B cell (primary cell): ENCODE measurements around the gene NABP1. TPM values are rescaled to one million over a fixed set of nuclear protein-coding genes. Genes with fewer than 3 reads are reported as not detected.
A peak's percentile ranks its signal among the peaks of the same experiment; 100 is the strongest.

ENCODE experiments used
- ATAC-seq: fragments of 200-7000 bp; cut with Tn5 transposase; one replicate; pipeline ENCODE4 v1.10.0; 2021; ENCODE audit warnings: low read depth, mild to moderate bottlenecking, moderate number of reproducible peaks, moderate library complexity
- CTCF ChIA-PET: fragments of 350-600 bp; sonication (Branson Sonifier 250); formaldehyde crosslinking; loops from one replicate; lab custom pipeline; 2021; ENCODE audit warnings: antibody characterized with exemption, inconsistent platforms; lab: Charles Lee
- POLR2A ChIA-PET: fragments of 350-600 bp; sonication (Branson Sonifier 250); formaldehyde crosslinking; loops from one replicate; lab custom pipeline; 2021; ENCODE audit warnings: antibody characterized with exemption; lab: Charles Lee
- DNase-seq: peaks from one replicate; pipeline ENCODE4 v3.0.0; 2013
- H2AFZ ChIP-seq: 2 replicates; pipeline ENCODE4 v1.6.1; 2012; ENCODE audit warnings: mild to moderate bottlenecking, low read depth, low read length; ENCODE audit not compliant: insufficient read depth, poor library complexity, severe bottlenecking
- H3K27ac ChIP-seq, 2 donors: 1 replicate in 1 of 2; 2 replicates in 1 of 2; pipeline ENCODE4 v1.5.1; 2012 to 2013; ENCODE audit warnings: low read length in 2 of 2, mild to moderate bottlenecking in 2 of 2, moderate library complexity in 1 of 2
- H3K27me3 ChIP-seq, 4 experiments: fragments of 200-600 bp in 1 of 4; sonication (generic) in 1 of 4; replicated peaks in 1 of 4; 1 replicate in 2 of 4; 2 replicates in 2 of 4; pipeline versions ENCODE4 v1.6.1 to v1.7.0; 2013 to 2016; ENCODE audit warnings: low read length in 3 of 4, mild to moderate bottlenecking in 2 of 4, mixed read lengths in 1 of 4, moderate library complexity in 1 of 4; ENCODE audit not compliant: insufficient read depth in 4 of 4, control insufficient read depth in 3 of 4; ENCODE audit errors: control extremely low read depth in 1 of 4
- H3K36me3 ChIP-seq, 2 experiments: replicated peaks in 1 of 2; 1 replicate in 1 of 2; 2 replicates in 1 of 2; pipeline versions ENCODE4 v1.6.1 to v1.7.1; 2013; ENCODE audit warnings: low read length in 1 of 2; ENCODE audit not compliant: insufficient read depth in 2 of 2, control insufficient read depth in 1 of 2; ENCODE audit errors: control extremely low read depth in 1 of 2, extremely low read depth in 1 of 2
- H3K4me1 ChIP-seq, 2 donors: fragments of 200-600 bp in 1 of 2; sonication (generic) in 1 of 2; 1 replicate in 1 of 2; 2 replicates in 1 of 2; pipeline versions ENCODE4 v1.5.1 to v1.6.1; 2013 to 2017; ENCODE audit warnings: low read length in 2 of 2; ENCODE audit not compliant: control insufficient read depth in 2 of 2, insufficient read depth in 2 of 2
- H3K4me2 ChIP-seq: replicated peaks from 2 replicates; pipeline ENCODE3; 2012; ENCODE audit warnings: mild to moderate bottlenecking, low read depth, low read length; ENCODE audit not compliant: poor library complexity, severe bottlenecking
- H3K4me3 ChIP-seq, 5 experiments: fragments of 200-600 bp in 1 of 5; sonication (generic) in 1 of 5; 1 replicate in 3 of 5; 2 replicates in 2 of 5; pipeline versions ENCODE4 v1.5.1 to v1.7.0; 2011 to 2016; ENCODE audit warnings: low read length in 4 of 5, mild to moderate bottlenecking in 4 of 5, low read depth in 2 of 5, control low read depth in 1 of 5, moderate library complexity in 1 of 5; ENCODE audit not compliant: insufficient read depth in 1 of 5; ENCODE audit errors: control extremely low read depth in 1 of 5, extremely low read depth in 1 of 5
- H3K79me2 ChIP-seq: fragments of 200-600 bp; sonication (generic); one replicate; pipeline ENCODE4 v1.6.0; 2016; ENCODE audit warnings: low read length; ENCODE audit not compliant: control insufficient read depth, insufficient read depth
- H3K9ac ChIP-seq: fragments of 200-600 bp; sonication (generic); 2 replicates; pipeline ENCODE4 v1.6.1; 2017; ENCODE audit warnings: mild to moderate bottlenecking, low read length, moderate library complexity
- H3K9me3 ChIP-seq, 3 donors: one replicate each; pipeline versions ENCODE4 v1.6.1 to v1.7.1; 2013; ENCODE audit warnings: low read length in 2 of 3; ENCODE audit not compliant: control insufficient read depth in 2 of 3, insufficient read depth in 1 of 3; ENCODE audit errors: control extremely low read depth in 1 of 3
- H4K20me1 ChIP-seq: 2 replicates; pipeline ENCODE4 v1.6.0; 2012; ENCODE audit warnings: mild to moderate bottlenecking, low read length; ENCODE audit not compliant: insufficient read depth, control insufficient read depth, poor library complexity, severe bottlenecking
- H3K27ac Mint-ChIP-seq: one replicate; pipeline ENCODE4 v1.8.0; 2021; ENCODE audit warnings: mixed read lengths
- H3K27me3 Mint-ChIP-seq: one replicate; pipeline ENCODE4 v1.8.0; 2021; ENCODE audit warnings: mixed read lengths
- H3K4me1 Mint-ChIP-seq: one replicate; pipeline ENCODE4 v1.8.0; 2021; ENCODE audit warnings: mixed read lengths
- H3K4me3 Mint-ChIP-seq: one replicate; pipeline ENCODE4 v1.8.0; 2021; ENCODE audit warnings: mixed read lengths
- H3K9me3 Mint-ChIP-seq: one replicate; pipeline ENCODE4 v1.8.0; 2022; ENCODE audit warnings: mixed read lengths; ENCODE audit not compliant: insufficient read depth
- EZH2 ChIP-seq: IDR thresholded peaks from 2 replicates; pipeline ENCODE4 v1.6.1; 2012; ENCODE audit warnings: borderline replicate concordance, low read depth, mild to moderate bottlenecking, moderate library complexity, low read length; ENCODE audit not compliant: insufficient read depth, poor library complexity, severe bottlenecking
- WGBS: methylation state at CpG from one replicate; pipeline ENCODE4 v1.1.5; 2013; ENCODE audit warnings: missing lambda C conversion rate; ENCODE audit not compliant: insufficient coverage; 5-methylcytosine and 5-hydroxymethylcytosine counted together
- intact Hi-C: fragments of 100-400 bp; cut with micrococcal nuclease; formaldehyde crosslinking; loops from one replicate; pipeline ENCODE4 v1.10.0; 2022
- polyA minus RNA-seq: library from RNA; depleted of rRNA, polyadenylated mRNA; stranded (reverse); fragments of >200 nt; gene quantifications from 2 replicates; pipeline ENCODE4 v1.2.3, GENCODE V29; 2012
- polyA plus RNA-seq: library from polyadenylated mRNA; depleted of rRNA; stranded (reverse); fragments of >200 nt; gene quantifications from 2 replicates; pipeline ENCODE4 v1.2.3, GENCODE V29; 2012
- total RNA-seq, 2 donors: library from RNA; stranded (reverse); fragments of 120-200 nt in 1 of 2; gene quantifications; 1 replicate in 1 of 2; 2 replicates in 1 of 2; pipeline versions ENCODE4 v1.2.3 to v1.2.4, GENCODE V29; 2013 to 2022
- TF ChIP-seq, protein P1 (sequence below): fragments of 200-600 bp; IDR thresholded peaks from one replicate; pipeline ENCODE4 v1.8.0; 2022; ENCODE audit warnings: antibody characterized with exemption, mild to moderate bottlenecking

NABP1 gene, protein sequence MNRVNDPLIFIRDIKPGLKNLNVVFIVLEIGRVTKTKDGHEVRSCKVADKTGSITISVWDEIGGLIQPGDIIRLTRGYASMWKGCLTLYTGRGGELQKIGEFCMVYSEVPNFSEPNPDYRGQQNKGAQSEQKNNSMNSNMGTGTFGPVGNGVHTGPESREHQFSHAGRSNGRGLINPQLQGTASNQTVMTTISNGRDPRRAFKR
- 56.4 and 58.0 TPM in 2 replicates for total RNA-seq
- 38.3 TPM for total RNA-seq (2013)
- polyA plus RNA-seq: 5.9 and 7.2 TPM in 2 replicates
- 23.0 and 28.9 TPM in 2 replicates for polyA minus RNA-seq

DNA sequence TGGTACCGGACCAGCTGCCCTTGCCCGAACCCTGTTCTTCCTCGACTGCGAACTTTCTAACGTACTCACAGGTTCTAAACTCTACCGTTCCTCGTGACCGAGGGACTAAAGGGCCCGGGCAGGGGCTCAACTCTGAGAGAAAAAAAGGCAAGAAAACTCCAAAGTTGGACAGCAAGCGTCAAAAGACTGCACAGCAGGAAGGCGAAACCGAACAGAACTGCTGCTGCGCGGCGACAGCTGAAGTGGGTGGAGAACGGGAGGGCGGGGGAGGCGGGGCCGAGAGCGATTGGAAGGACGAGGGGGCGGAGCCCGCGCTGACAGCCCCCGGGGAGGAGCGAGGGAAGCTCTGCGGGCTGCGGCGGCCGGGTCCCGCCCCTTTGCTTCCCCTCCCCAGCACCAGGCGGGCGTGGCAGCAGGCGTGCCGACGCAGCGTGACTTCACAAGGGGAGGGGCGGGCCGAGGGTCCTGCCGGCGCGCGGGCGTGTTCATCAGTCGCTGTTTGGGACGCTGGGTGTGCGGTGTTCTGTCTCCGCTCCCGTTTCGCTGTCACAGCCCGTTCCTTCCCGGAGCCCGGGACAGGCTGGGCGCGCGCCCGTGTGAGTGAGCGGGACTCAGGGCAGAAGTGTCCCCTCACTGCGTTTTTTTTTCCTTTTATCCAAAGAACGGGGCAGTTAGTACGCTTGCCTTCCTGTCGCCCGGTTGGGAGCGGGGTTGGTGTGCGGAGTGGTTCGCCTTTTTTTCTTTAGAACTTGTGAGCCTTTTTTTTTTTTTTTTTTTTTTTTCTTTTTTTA lies at the start of gene NABP1:
Gene NABP1 (plus strand): TSS at position 491 of the 791 bp plus-strand sequence. CDS start 479 bp downstream, outside the sequence.
- ChIA-PET POLR2A (interaction anchor here (0.6 to 2.5 kb wide), 9 partner anchors 12 to 365 kb away, joined by 3 to 19 read pairs (median 4); no protein-coding TSS in a partner anchor), CTCF (interaction anchor here (1.0 to 3.1 kb wide), 6 partner anchors 11 to 485 kb away, joined by 3 to 23 read pairs (median 4); no protein-coding TSS in a partner anchor)
- Histone ChIP-seq H3K9ac (peak within 1 kb of the TSS; percentile 90), H4K20me1 (no peaks in the 10 kb centered on the region), H3K4me2 (peak within 1 kb of the TSS; percentile 89), H3K79me2 (peaks cover 24% of the 10 kb centered on the region), H3K36me3 (peaks cover 3 to 12% of the 10 kb centered on the region in 2 experiments), H3K4me1 (peaks cover 44 to 49% of the 10 kb centered on the region in 2 donors), H3K27ac (peak within 1 kb of the TSS; percentile 91 to 95), H3K4me3 (peak within 1 kb of the TSS; percentile 82 to 97 (median 86)), H3K27me3 (no peaks in the 10 kb centered on the region), H2AFZ (peak within 1 kb of the TSS; percentile 52), H3K9me3 (no peaks in the 10 kb centered on the region)
- no peaks in the 10 kb centered on the region for H3K9me3 Mint-ChIP-seq
- WGBS: under 1% methylated on average over 49 of the region's 66 CpGs
- no peaks in the 10 kb centered on the region for H3K27me3 Mint-ChIP-seq
- H3K27ac Mint-ChIP-seq: peak within 1 kb of the TSS; percentile 100
- peak within 1 kb of the TSS; percentile 99 for H3K4me3 Mint-ChIP-seq
- DNase-seq: peak; percentile 99
- intact Hi-C loops: loop anchor here (1.0 to 10.0 kb wide), 5 partner anchors 527 to 2003 kb away; partner anchors contain the start of genes ANKAR, ORMDL1 and PMS1
- peaks cover 51% of the 10 kb centered on the region for H3K4me1 Mint-ChIP-seq
- TF ChIP-seq, protein P1, sequence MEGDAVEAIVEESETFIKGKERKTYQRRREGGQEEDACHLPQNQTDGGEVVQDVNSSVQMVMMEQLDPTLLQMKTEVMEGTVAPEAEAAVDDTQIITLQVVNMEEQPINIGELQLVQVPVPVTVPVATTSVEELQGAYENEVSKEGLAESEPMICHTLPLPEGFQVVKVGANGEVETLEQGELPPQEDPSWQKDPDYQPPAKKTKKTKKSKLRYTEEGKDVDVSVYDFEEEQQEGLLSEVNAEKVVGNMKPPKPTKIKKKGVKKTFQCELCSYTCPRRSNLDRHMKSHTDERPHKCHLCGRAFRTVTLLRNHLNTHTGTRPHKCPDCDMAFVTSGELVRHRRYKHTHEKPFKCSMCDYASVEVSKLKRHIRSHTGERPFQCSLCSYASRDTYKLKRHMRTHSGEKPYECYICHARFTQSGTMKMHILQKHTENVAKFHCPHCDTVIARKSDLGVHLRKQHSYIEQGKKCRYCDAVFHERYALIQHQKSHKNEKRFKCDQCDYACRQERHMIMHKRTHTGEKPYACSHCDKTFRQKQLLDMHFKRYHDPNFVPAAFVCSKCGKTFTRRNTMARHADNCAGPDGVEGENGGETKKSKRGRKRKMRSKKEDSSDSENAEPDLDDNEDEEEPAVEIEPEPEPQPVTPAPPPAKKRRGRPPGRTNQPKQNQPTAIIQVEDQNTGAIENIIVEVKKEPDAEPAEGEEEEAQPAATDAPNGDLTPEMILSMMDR: no peak
- TF ChIP-seq EZH2: no peak
- ATAC-seq: peak; percentile 89
